ENCODE results near the gene MTTP.

The MTTP gene

GRCh38 chr4:99593781-99594641, 19.4 kb downstream of the MTTP start:
- DNase-seq = no peak

DNA sequence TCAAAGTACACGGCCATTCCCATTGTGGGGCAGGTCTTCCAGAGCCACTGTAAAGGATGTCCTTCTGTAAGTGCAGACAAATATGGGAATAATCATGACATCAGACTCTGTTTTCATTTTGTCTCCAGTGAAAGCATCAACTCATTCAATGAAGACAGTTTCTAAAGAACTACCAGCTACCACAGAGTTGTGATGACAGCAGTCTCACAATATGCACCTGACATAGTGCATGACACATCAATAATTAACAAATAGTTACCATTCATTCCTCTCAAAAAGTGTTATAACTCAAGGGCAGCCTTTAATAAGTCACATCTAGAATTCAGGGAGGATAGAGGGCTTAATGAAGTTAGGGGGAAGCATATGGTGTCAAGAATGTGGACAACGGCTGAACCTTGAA, 20.2 kb downstream of the MTTP start:
- DNase-seq = no peak

DNA sequence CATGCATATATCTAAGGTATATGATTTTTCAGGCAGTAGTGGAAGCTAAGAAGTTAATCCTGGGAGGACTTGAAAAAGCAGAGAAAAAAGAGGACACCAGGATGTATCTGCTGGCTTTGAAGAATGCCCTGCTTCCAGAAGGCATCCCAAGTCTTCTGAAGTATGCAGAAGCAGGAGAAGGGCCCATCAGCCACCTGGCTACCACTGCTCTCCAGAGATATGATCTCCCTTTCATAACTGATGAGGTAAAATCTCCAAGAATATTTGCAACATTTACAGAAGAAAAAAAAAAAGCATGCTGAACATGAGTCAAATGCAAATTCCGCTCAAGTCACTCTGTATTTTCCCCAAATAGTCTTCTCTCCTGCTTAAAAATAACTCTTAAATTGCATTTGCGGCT, 32.1 kb downstream of the MTTP start:
- DNase-seq = no peak

DNA sequence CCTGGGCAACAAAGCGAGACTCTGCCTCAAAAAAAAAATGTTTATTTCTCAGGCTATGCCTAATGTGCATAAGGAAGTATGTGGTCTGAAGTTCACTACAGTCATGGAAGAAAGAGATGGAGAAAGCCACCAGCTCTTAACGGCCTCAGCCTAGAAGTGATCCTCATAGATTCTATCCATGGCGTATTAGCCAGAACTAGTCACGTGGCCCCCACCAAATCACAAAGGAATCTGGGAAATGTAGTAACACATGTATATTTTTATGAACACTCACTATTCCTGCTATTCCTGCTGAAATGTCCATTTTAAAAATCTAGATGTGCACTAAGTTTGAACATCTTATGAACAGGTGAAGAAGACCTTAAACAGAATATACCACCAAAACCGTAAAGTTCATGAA, 33.8 kb downstream of the MTTP start:
- DNase-seq = no peak

- DNase-seq = no peak
These were observed 36.1 kb downstream of the MTTP start for GRCh38 chr4:99610605-99611175.

DNA sequence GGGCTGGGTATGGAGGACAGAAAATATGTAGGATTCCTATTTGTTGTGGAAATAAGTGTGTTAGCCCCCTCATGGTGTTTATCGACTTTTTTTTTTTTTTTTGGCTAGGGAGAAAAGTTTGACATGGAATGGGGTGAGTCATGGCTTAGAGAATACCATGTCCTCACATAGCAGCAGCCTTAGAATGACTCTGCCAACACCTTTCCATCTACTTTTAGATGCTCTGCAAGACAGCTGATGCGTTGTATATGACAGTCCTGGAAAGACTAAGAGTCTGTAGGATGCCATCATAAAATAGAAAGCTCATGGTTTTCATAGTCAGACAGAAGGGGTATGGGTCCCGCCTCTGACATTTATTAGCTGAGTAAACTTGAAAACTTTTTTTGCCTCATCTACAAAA, 37.7 kb downstream of the MTTP start:
- no peak for DNase-seq

DNA sequence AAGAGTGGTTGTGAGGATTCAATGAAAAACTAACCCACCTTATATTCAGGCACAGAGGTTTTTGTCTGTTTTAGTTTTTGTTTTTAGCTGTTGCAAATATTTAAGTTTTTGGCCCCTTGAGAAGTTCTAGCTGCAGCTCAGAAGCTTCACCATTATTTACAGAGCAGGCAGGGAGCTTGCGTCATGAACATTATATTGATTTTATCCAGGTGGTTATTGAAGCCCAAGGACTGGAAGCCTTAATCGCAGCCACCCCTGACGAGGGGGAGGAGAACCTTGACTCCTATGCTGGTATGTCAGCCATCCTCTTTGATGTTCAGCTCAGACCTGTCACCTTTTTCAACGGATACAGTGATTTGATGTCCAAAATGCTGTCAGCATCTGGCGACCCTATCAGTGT, 38.1 kb downstream of the MTTP start:
- DNase-seq = no peak

GRCh38 chr4:99614491-99614890, 39.9 kb downstream of the MTTP start:
- DNase-seq = no peak

DNA sequence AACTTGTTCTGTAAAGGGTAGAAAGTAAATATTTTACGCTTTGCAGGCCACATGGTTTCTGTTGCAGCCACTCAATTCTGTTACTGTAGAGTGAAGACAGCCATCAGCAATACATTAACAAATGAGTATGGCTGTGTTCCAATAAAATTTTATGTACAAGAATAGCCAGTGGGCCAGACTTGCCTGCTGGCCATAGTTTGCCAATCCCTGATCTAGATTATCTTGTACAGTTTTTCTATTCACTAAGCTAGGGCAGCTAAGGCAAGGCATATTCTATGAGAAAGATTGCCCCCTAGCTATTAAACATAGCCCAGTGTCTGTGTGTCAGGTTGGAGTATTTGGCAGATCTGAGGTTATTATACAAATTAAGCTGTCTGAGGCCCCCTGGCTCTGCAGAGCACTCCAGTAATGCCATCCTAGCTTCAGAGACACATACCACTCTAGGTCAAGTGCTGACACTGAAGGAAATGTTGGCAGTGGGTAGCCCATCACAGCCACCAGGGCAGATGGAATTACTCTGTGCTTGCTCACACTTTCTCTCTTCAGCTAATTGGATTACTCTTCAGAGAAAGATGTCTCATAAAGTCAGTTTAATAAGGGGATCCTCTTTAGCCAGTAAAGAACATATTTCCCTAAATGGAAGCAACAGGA, 40.7 kb downstream of the MTTP start:
- no peak for DNase-seq

DNA sequence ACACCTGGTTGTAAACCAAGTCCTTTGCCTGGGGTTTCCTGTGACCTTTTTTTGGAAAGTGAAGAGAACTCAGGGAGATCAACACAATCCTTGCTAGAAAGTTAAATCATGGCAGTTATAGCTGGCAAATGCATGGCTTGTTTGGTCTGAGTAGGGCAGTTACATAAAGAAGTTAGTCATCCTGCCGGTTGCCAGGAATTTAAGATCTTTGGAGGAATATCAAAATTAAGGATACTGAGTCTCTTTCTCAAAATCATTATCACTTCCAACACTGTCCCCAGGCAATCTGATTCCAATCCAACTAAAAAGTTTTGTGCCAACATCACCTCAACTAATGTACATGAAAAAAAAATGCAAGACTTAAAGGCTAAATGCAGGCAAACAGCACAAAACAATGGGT, 42.8 kb downstream of the MTTP start:
- DNase-seq = no peak

- DNase-seq = no peak
These were observed 47.7 kb downstream of the MTTP start for GRCh38 chr4:99622341-99622740.

GRCh38 chr4:99624141-99624719, 49.6 kb downstream of the MTTP start:
- no peak for DNase-seq

DNA sequence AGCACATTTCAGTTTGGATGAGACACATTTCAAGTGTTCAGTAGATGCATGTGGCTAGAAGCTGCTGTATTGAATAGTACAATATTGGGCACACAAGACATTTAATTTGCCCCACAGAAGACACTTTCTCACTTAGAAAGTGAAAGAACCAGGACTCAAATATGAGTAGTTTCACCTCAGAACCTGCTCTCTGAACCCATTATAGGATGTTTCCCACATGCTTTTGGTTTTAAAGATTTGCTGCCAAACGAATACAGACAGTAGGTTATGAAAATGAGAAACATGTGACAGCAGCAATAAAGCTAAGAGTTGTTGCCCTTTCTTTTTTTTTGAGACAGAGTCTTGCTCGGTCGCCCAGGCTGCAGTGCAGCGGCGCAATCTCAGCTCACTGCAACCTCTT, 50.7 kb downstream of the MTTP start:
- DNase-seq = no peak

DNA sequence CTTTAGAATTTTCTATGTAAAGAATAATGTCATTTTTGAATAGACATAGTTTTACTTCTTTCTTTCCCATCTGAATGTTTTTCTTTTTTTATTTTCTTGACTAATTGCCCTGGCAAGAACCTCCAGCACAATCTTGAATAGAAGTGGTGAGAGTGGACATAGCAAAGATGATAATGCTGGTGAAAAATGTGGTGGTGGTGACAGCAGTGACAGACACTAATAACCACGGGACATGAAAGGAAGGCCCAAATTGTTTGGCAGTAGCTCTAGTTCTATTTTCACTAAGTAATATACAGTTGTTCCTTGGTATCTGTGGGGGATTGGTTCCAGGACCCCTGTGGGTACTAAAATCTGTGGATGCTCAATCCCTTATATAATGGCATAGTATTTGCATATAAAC, 53.4 kb downstream of the MTTP start:
- DNase-seq = no peak

GRCh38 chr4:99629962-99630554, 55.4 kb downstream of the MTTP start:
- DNase-seq = no peak

DNA sequence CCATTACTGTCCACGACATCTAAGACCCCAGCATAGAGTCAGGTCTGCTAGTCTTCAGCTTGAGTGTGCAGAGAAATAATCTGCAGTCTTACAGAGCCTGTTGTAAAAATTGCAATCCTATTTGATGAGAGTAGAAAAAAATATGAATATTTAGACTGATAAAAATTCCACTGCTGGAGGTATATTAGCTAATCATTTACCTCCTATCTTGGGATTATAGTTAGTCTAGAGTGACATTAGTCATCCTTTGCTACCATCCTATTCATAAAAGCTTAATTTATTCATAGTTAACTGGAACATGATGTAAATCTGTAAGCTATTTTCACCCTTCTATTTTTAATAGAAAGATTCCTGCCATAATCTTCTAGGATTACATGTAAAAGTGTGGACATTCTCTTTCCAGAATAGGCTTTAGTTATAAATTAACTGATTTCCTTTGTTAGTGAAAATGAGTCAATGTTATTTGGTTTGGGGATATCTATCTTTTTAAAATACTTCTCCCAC, 56.3 kb downstream of the MTTP start:
- DNase-seq = no peak

DNA sequence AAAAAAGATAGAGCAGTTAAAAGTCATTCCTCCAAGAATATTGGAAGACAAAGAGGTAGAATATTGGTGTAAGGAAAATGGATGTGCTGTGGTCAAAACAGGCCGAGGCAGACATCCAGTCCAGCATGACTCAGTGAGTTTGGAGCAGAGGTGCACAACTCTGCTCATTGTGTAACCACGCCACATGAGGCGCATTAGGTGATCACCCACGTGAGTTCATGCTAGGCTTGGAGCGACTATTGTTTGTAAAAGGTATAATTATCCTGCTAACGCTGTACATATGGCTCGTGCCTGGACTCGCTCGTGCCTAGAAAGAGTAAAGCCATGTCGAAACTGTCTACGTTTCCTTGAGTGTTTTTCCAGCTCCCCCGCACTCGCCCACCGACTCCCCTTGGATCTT, 59.1 kb downstream of the MTTP start:
- no peak for DNase-seq

- no peak for DNase-seq
These were observed 60.2 kb downstream of the MTTP start for GRCh38 chr4:99634742-99635360.

DNA sequence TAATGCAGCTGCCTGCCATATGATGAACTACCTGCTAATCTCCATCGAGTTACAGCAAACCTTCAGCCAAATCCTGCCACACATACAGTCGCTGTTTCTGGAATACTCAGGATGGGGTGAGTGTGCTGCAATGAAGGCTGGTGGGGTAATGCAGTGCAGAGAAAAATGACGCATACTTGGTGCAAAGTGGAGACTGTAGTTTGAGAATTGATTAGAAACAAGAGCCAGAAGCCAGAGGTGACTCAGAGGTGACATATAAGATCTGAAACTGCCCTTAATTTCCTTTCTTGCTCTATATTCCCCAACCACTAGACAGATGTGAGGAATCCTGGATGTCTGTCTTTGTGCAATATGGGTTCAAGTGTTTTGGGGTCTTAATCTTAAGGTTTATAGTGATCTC, 61.0 kb downstream of the MTTP start:
- no peak for DNase-seq

DNA sequence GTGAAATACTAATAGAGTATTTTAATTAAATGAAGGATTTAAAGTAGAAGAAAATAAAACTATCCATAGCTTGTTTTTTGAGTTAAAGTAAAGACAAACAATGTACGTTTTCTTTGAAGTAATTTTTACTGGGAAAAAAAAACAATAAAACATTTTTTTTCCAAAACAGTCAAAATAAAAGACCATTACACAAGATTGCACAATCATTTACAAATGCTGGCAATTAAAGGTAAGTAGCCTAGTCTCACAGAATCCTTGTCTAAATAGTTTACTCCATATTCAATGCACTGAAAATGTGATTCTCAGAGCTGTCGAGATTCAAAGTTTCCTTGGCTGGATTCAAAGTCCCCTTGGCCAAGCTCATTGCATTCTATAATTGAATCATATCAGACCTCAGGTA, 61.8 kb downstream of the MTTP start:
- no peak for DNase-seq

DNA sequence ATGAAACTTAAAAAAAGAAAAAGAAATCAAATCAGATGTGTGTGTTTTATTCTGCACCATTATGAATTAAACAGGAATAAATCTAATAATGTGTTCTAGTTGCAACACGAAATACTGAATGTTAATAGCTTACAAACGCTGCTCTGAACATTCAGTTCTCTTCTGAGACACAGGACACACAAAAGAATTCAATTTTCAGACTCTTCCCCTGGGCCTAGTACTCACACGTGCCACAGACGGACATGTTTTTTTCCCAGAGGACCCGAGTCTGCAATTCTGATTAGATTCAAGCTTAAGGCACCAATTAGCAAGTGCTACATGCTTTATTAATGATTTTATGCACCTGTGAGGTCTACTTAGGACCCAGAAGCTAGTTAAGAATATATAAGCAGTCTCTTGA, 62.5 kb downstream of the MTTP start:
- DNase-seq = no peak

DNA sequence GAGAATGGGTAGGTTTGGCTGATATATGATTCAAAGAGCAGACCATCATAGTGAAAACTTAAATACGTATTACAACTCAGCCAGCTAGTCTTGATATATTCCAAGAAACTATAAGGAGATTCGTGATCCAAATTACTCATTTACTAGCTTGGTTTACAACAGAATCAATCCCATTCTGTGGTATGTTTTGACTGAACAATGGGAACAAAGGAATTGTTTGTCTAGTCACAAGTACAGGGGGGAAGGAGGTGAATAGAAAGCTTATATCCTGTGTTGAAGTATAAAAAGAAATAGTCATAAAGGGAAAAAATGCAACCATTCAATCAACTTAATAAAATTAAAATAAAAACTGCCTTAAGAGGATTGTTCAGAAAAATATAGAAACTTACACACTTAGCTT, 66.1 kb downstream of the MTTP start:
- DNase-seq = no peak
